HL-60 (cell line): ENCODE data around the gene ANGPT4.

Experiments used
- DNase-seq, 2 experiments: peaks; one replicate each; pipeline ENCODE4 v3.0.0-alpha.2; 2010 to 2020; ENCODE audit warnings: low read depth in 1 of 2, low spot score in 1 of 2
- H3K27ac ChIP-seq: fragments of 250-450 bp; sonication (Bioruptor Pico); replicated peaks from 2 replicates; pipeline ENCODE4 v1.5.1; 2020; ENCODE audit warnings: mild to moderate bottlenecking, moderate library complexity
- H3K27me3 ChIP-seq: fragments of 250-450 bp; sonication (Bioruptor Pico); 2 replicates; pipeline ENCODE4 v1.5.1; 2021; ENCODE audit warnings: mild to moderate bottlenecking, moderate library complexity; ENCODE audit not compliant: insufficient read depth, poor library complexity, severe bottlenecking
- H3K4me3 ChIP-seq: replicated peaks from 2 replicates; pipeline ENCODE4 v1.5.1; 2011; ENCODE audit warnings: mild to moderate bottlenecking, control low read depth, low read length; ENCODE audit not compliant: insufficient read depth
- GABPA ChIP-seq: IDR thresholded peaks from 2 replicates; pipeline ENCODE4 v1.6.1; 2012; ENCODE audit warnings: low read depth
- POLR2AphosphoS5 ChIP-seq: IDR thresholded peaks from 2 replicates; pipeline ENCODE4 v1.6.1; 2012; ENCODE audit warnings: low read depth
- REST ChIP-seq: IDR thresholded peaks from 2 replicates; pipeline ENCODE4 v1.6.1; 2012; ENCODE audit warnings: low read depth; ENCODE audit not compliant: insufficient replicate concordance
- SPI1 ChIP-seq: IDR thresholded peaks from 2 replicates; pipeline ENCODE4 v1.6.1; 2012; ENCODE audit warnings: low read depth, mild to moderate bottlenecking, borderline replicate concordance
- TF ChIP-seq, protein P1 (sequence below): IDR thresholded peaks from one replicate; pipeline ENCODE4 v1.5.1; 2011; ENCODE audit warnings: low read length, control low read depth, inconsistent platforms; ENCODE audit not compliant: insufficient read depth

Gene ANGPT4

DNA sequence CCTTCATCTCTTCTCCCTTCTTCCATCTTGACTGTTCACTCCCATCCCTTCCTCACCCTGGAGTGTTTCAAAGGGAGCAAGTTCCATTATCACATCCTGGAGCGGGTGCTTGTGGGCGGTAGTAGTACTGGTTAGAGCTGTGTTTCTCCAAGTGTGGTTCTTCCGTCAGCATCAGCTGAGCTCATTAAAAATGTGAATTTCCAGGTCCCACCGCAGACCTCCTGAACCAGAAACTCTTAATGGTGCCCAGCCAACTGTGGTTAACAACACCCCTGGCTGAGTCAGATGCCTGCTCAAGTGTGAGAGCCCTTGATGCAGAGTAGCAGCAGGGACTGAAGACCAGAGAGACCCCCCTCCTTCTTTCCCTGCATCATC is 24.4 kb downstream of the ANGPT4 start:
- DNase-seq: no peak
- H3K27ac ChIP-seq: no peak overlapping the region
- no peak for TF ChIP-seq SPI1
- no peak for TF ChIP-seq POLR2AphosphoS5

GRCh38 chr20:891058-891705 is 25.0 kb downstream of the ANGPT4 start:
- no peak for TF ChIP-seq GABPA
- no peak for TF ChIP-seq REST
- no peak for TF ChIP-seq SPI1
- TF ChIP-seq POLR2AphosphoS5: no peak
- TF ChIP-seq, protein P1, sequence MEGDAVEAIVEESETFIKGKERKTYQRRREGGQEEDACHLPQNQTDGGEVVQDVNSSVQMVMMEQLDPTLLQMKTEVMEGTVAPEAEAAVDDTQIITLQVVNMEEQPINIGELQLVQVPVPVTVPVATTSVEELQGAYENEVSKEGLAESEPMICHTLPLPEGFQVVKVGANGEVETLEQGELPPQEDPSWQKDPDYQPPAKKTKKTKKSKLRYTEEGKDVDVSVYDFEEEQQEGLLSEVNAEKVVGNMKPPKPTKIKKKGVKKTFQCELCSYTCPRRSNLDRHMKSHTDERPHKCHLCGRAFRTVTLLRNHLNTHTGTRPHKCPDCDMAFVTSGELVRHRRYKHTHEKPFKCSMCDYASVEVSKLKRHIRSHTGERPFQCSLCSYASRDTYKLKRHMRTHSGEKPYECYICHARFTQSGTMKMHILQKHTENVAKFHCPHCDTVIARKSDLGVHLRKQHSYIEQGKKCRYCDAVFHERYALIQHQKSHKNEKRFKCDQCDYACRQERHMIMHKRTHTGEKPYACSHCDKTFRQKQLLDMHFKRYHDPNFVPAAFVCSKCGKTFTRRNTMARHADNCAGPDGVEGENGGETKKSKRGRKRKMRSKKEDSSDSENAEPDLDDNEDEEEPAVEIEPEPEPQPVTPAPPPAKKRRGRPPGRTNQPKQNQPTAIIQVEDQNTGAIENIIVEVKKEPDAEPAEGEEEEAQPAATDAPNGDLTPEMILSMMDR: no peak
- H3K27ac ChIP-seq: no peak overlapping the region
- H3K4me3 ChIP-seq: no peak overlapping the region
- peaks cover 6% of the 10 kb centered on the region for H3K27me3 ChIP-seq
- DNase-seq: peak in 1 of 2 experiments; percentile 22

More for the DNA sequence above, 24.4 kb downstream of the ANGPT4 start:
- Histone ChIP-seq H3K27me3 (peaks cover 1% of the 10 kb centered on the region), H3K4me3 (no peak overlapping the region)

- DNase-seq: no peak
- TF ChIP-seq, protein P1: no peak
- TF ChIP-seq REST (no peak), GABPA (no peak), POLR2AphosphoS5 (no peak), SPI1 (no peak)
- Histone ChIP-seq H3K27me3 (peaks cover 7% of the 10 kb centered on the region), H3K27ac (no peak overlapping the region), H3K4me3 (no peak overlapping the region)
These were observed 25.5 kb downstream of the ANGPT4 start for GRCh38 chr20:890666-891057.

GRCh38 chr20:889932-890463 is 26.1 kb downstream of the ANGPT4 start:
- H3K4me3 ChIP-seq: no peak overlapping the region
- H3K27me3 ChIP-seq: peaks cover 10% of the 10 kb centered on the region
- TF ChIP-seq GABPA: no peak
- no peak for DNase-seq
- no peak overlapping the region for H3K27ac ChIP-seq

DNA sequence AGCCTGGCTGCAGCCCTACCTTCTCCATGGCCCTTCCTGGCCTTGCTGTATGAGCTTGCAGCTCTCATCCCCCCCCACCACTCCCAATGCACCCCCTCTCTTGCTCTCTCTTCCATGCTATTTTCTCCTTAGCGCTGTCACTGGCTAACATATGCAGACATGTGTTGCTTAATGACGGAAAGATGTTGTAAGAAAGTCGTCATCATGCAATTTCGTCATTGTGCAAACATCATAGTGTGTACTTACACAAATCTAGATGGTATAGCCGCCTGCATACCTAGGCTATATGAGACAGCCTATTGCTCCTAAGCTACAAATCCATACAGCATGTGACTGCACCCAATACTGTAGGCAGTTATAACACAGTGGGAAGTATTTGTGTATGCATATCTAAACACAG is 27.0 kb downstream of the ANGPT4 start:
- peak; percentile 34 to 49 for DNase-seq

More for the DNA sequence above, 27.0 kb downstream of the ANGPT4 start:
- peaks cover 15% of the 10 kb centered on the region for H3K27me3 ChIP-seq
- no peak overlapping the region for H3K4me3 ChIP-seq
- TF ChIP-seq REST: no peak
- no peak overlapping the region for H3K27ac ChIP-seq
